CD4-positive, CD25-positive, alpha-beta regulatory T cell (primary cell): ENCODE data around the gene RIPK4. TPM values are rescaled to one million over a fixed set of nuclear protein-coding genes. Genes with fewer than 3 reads are reported as not detected.

Experiments
- ATAC-seq, 2 donors: fragments of 150-1000 bp; cut with Tn5 transposase; one replicate each; pipeline ENCODE4 v1.10.0; 2021; ENCODE audit warnings: low read depth in 2 of 2, moderate number of reproducible peaks in 2 of 2, moderate library complexity in 1 of 2
- DNase-seq, 3 donors: peaks; one replicate each; pipeline versions ENCODE4 v3.0.0 to v3.0.0-alpha.2; 2012 to 2022; ENCODE audit warnings: mixed read lengths in 1 of 3
- H3K27ac ChIP-seq: one replicate; pipeline ENCODE4 v1.7.0; 2013; ENCODE audit warnings: mild to moderate bottlenecking, low read length; ENCODE audit not compliant: insufficient read depth, poor library complexity, severe bottlenecking
- H3K27me3 ChIP-seq: one replicate; pipeline ENCODE4 v1.7.0; 2013; ENCODE audit warnings: low read length; ENCODE audit not compliant: control insufficient read depth, insufficient read depth
- H3K36me3 ChIP-seq: one replicate; pipeline ENCODE4 v1.7.0; 2013; ENCODE audit warnings: mild to moderate bottlenecking, low read length, moderate library complexity; ENCODE audit not compliant: control insufficient read depth, insufficient read depth
- H3K4me1 ChIP-seq: 2 replicates; pipeline ENCODE4 v1.7.0; 2013; ENCODE audit warnings: mild to moderate bottlenecking, low read length; ENCODE audit not compliant: insufficient read depth, control insufficient read depth, poor library complexity, severe bottlenecking
- H3K4me3 ChIP-seq: one replicate; pipeline ENCODE4 v1.7.0; 2013; ENCODE audit warnings: low read depth, mild to moderate bottlenecking, low read length, moderate library complexity
- H3K9me3 ChIP-seq, 2 experiments: 1 replicate in 1 of 2; 2 replicates in 1 of 2; pipeline ENCODE4 v1.7.0; 2013; ENCODE audit warnings: low read length in 2 of 2, mild to moderate bottlenecking in 1 of 2, moderate library complexity in 1 of 2; ENCODE audit not compliant: control insufficient read depth in 2 of 2
- H3K27ac Mint-ChIP-seq, 3 donors: one replicate each; pipeline ENCODE4 v1.8.0; 2020 to 2022; ENCODE audit warnings: mild to moderate bottlenecking in 3 of 3, mixed read lengths in 3 of 3, moderate library complexity in 2 of 3
- H3K27me3 Mint-ChIP-seq: one replicate; pipeline ENCODE4 v1.8.0; 2022; ENCODE audit warnings: mild to moderate bottlenecking, mixed read lengths
- H3K36me3 Mint-ChIP-seq: one replicate; pipeline ENCODE4 v1.8.0; 2020; ENCODE audit warnings: mixed read lengths
- H3K4me1 Mint-ChIP-seq, 4 donors: one replicate each; pipeline ENCODE4 v1.8.0; 2020 to 2022; ENCODE audit warnings: mixed read lengths in 4 of 4, mild to moderate bottlenecking in 1 of 4
- H3K4me3 Mint-ChIP-seq, 4 donors: one replicate each; pipeline ENCODE4 v1.8.0; 2020 to 2022; ENCODE audit warnings: mild to moderate bottlenecking in 4 of 4, mixed read lengths in 4 of 4, moderate library complexity in 3 of 4
- H3K9me3 Mint-ChIP-seq, 7 donors: one replicate each; pipeline ENCODE4 v1.8.0; 2020 to 2022; ENCODE audit warnings: mixed read lengths in 7 of 7, mild to moderate bottlenecking in 3 of 7, moderate library complexity in 2 of 7
- polyA plus RNA-seq, 4 donors: library from polyadenylated mRNA; unstranded; fragments of 300-500 nt; fragmentation: Illumina TruSeq; gene quantifications; one replicate each; pipeline ENCODE4 v1.2.3, GENCODE V29; 2021
- total RNA-seq: library from RNA; stranded (reverse); gene quantifications from one replicate; pipeline ENCODE4 v1.2.3, GENCODE V29; 2022

Gene RIPK4
- 0.52 TPM for total RNA-seq
- polyA plus RNA-seq: under 1 TPM in 2 of 4 donors, not detected in 2; 0.39 to 0.41 TPM

- Mint-ChIP-seq H3K36me3 (no peaks in the 10 kb centered on the region), H3K4me3 (peak within 1 kb of the TSS; percentile 79 to 91 (median 84)), H3K27ac (peak within 1 kb of the TSS in 2 of 3 donors; percentile 27 to 47), H3K9me3 (peaks cover 0 to 2% (median 0%) of the 10 kb centered on the region in 7 donors), H3K4me1 (peaks cover 9 to 38% (median 17%) of the 10 kb centered on the region in 4 donors), H3K27me3 (peaks cover 63% of the 10 kb centered on the region)
- no peaks in the 10 kb centered on the region for H3K36me3 ChIP-seq
- no peak within 1 kb of the TSS for H3K27ac ChIP-seq
- DNase-seq (peak; percentile 40 to 67 (median 45)), ATAC-seq (peak; percentile 29 to 66)
- no peaks in the 10 kb centered on the region for H3K9me3 ChIP-seq
- peaks cover 26% of the 10 kb centered on the region for H3K27me3 ChIP-seq
- H3K4me3 ChIP-seq: peak within 1 kb of the TSS; percentile 74
- H3K4me1 ChIP-seq: peaks cover 32% of the 10 kb centered on the region
Observed at GRCh38 chr21:41766883-41767605, at the start of gene RIPK4. Gene RIPK4 (minus strand): TSS chr21:41767052. CDS start chr21:41767041, 11 bp downstream.

- no peak overlapping the region for H3K27ac Mint-ChIP-seq
- peaks cover 34% of the 10 kb centered on the region for H3K36me3 Mint-ChIP-seq
- H3K27ac ChIP-seq: no peak overlapping the region
- no peak overlapping the region for H3K4me3 Mint-ChIP-seq
- ATAC-seq (no peak), DNase-seq (no peak)
- no peaks in the 10 kb centered on the region for H3K9me3 ChIP-seq
- H3K4me3 ChIP-seq: no peak overlapping the region
- no peaks in the 10 kb centered on the region for H3K9me3 Mint-ChIP-seq
- peaks cover 0 to 8% (median 1%) of the 10 kb centered on the region in 4 donors for H3K4me1 Mint-ChIP-seq
- H3K27me3 Mint-ChIP-seq: no peaks in the 10 kb centered on the region
- H3K27me3 ChIP-seq: no peaks in the 10 kb centered on the region
- peaks cover 20% of the 10 kb centered on the region for H3K36me3 ChIP-seq
- no peaks in the 10 kb centered on the region for H3K4me1 ChIP-seq
Observed at GRCh38 chr21:41815652-41816582, 49.1 kb upstream of the RIPK4 start.

- no peaks in the 10 kb centered on the region for H3K27me3 Mint-ChIP-seq
- no peaks in the 10 kb centered on the region for H3K9me3 Mint-ChIP-seq
- Histone ChIP-seq H3K27ac (no peak overlapping the region), H3K9me3 (no peaks in the 10 kb centered on the region), H3K4me1 (no peaks in the 10 kb centered on the region), H3K4me3 (no peak overlapping the region), H3K36me3 (peaks cover 31% of the 10 kb centered on the region), H3K27me3 (no peaks in the 10 kb centered on the region)
- DNase-seq (no peak), ATAC-seq (no peak)
- no peak overlapping the region for H3K4me3 Mint-ChIP-seq
- peaks cover 0 to 8% (median 1%) of the 10 kb centered on the region in 4 donors for H3K4me1 Mint-ChIP-seq
- H3K36me3 Mint-ChIP-seq: peaks cover 28% of the 10 kb centered on the region
- no peak overlapping the region for H3K27ac Mint-ChIP-seq
Observed at GRCh38 chr21:41813226-41813625, 46.4 kb upstream of the RIPK4 start.

DNA sequence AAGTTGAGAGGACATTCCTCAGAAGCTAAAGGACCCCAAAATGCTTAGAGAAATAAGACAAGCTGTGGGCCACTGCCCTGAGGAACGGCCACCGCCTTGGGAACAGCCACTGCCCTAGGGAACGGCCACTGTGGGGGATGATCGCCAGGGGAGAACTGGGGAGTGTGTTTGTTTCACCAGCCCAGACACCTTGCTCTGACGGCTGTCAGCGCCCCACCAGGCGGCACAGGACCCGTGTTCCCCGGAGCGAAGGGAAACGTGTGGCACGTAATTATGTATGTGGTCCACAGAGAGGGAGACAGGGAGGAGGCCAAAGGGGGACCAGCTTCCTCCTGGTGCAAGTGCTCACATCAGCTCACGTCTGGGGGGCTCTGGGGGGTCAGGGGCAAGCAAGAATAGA lies 45.8 kb upstream of the RIPK4 start:
- Histone ChIP-seq H3K27me3 (no peaks in the 10 kb centered on the region), H3K4me3 (no peak overlapping the region), H3K27ac (no peak overlapping the region), H3K4me1 (no peaks in the 10 kb centered on the region), H3K36me3 (peaks cover 31% of the 10 kb centered on the region), H3K9me3 (no peaks in the 10 kb centered on the region)
- ATAC-seq (no peak), DNase-seq (no peak)
- Mint-ChIP-seq H3K9me3 (no peaks in the 10 kb centered on the region), H3K27ac (no peak overlapping the region), H3K4me3 (no peak overlapping the region), H3K4me1 (peaks cover 0 to 8% (median 1%) of the 10 kb centered on the region in 4 donors), H3K36me3 (peaks cover 33% of the 10 kb centered on the region), H3K27me3 (no peaks in the 10 kb centered on the region)

DNA sequence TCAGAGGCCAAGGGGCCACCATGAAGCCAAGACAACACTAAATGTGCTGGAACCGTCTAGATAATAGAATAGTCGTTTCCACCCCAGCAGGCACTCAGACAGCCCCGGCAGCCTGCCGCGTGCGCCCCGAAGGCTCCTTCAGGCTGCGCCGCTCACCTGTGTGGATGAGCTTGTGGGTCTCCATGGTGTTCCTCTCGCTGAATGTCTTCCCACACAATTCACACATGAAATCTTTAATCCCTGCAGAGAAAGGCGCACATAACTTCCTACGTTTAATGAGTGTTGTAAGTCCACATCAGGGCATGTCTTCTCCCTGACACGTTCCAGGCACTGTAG lies 43.7 kb upstream of the RIPK4 start:
- Mint-ChIP-seq H3K4me3 (no peak overlapping the region), H3K27ac (no peak overlapping the region), H3K36me3 (peaks cover 46% of the 10 kb centered on the region), H3K4me1 (peaks cover 0 to 2% (median under 1%) of the 10 kb centered on the region in 4 donors), H3K9me3 (peaks cover 0 to 1% (median 0%) of the 10 kb centered on the region in 7 donors), H3K27me3 (no peaks in the 10 kb centered on the region)
- Histone ChIP-seq H3K27me3 (no peaks in the 10 kb centered on the region), H3K9me3 (no peaks in the 10 kb centered on the region), H3K27ac (no peak overlapping the region), H3K36me3 (peaks cover 30% of the 10 kb centered on the region), H3K4me3 (no peak overlapping the region), H3K4me1 (no peaks in the 10 kb centered on the region)
- DNase-seq: no peak
- no peak for ATAC-seq

GRCh38 chr21:41809891-41810596 lies 43.2 kb upstream of the RIPK4 start:
- peaks cover 46% of the 10 kb centered on the region for H3K36me3 Mint-ChIP-seq
- no peak overlapping the region for H3K4me3 Mint-ChIP-seq
- Histone ChIP-seq H3K4me3 (no peak overlapping the region), H3K9me3 (no peaks in the 10 kb centered on the region), H3K27me3 (no peaks in the 10 kb centered on the region), H3K4me1 (no peaks in the 10 kb centered on the region), H3K27ac (no peak overlapping the region), H3K36me3 (peaks cover 25% of the 10 kb centered on the region)
- DNase-seq (no peak), ATAC-seq (no peak)
- peaks cover 0 to 1% (median 0%) of the 10 kb centered on the region in 7 donors for H3K9me3 Mint-ChIP-seq
- H3K4me1 Mint-ChIP-seq: peaks cover 0 to 2% (median under 1%) of the 10 kb centered on the region in 4 donors
- H3K27me3 Mint-ChIP-seq: no peaks in the 10 kb centered on the region
- H3K27ac Mint-ChIP-seq: no peak overlapping the region

DNA sequence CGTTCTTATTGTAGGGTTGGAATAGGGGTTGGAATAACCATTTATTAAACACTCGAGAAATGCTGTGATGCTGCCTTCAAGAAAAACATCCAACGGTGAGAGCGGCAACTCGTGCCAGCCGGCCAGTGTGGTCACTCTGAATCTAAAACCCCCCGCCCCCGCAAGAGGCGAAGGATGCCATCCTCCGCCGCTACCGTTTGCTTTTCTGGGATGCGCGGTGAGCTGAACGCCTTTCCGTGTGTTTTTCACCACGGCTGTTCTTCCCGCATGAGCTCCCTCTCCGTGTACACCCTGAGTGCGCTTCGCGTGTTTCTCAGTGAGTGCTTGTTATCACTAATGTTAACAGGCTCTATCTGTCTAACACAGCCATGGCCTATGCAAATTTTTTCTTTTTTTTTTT lies 42.0 kb upstream of the RIPK4 start:
- Histone ChIP-seq H3K9me3 (no peaks in the 10 kb centered on the region), H3K27ac (no peak overlapping the region), H3K4me1 (no peaks in the 10 kb centered on the region), H3K4me3 (no peak overlapping the region), H3K36me3 (peaks cover 20% of the 10 kb centered on the region), H3K27me3 (no peaks in the 10 kb centered on the region)
- Mint-ChIP-seq H3K27me3 (no peaks in the 10 kb centered on the region), H3K4me3 (no peak overlapping the region), H3K4me1 (peaks cover 0 to 2% (median under 1%) of the 10 kb centered on the region in 4 donors), H3K27ac (no peak overlapping the region), H3K9me3 (peaks cover 0 to 1% (median 0%) of the 10 kb centered on the region in 7 donors), H3K36me3 (peaks cover 40% of the 10 kb centered on the region)
- ATAC-seq (no peak), DNase-seq (no peak)
